ENCODE results near the gene USP17L25.
"Not testable (repeated sequence)": the region's sequence is repeated elsewhere in the genome, so short reads cannot be mapped to it uniquely, and the experiment has no call there.

The USP17L25 gene

GRCh38 chr4:9329611-9330010, at the start of gene USP17L25:
Gene USP17L25 (plus strand): TSS chr4:9329911. CDS start chr4:9329911, 0 bp downstream.
- not testable (repeated sequence) for DNase-seq

GRCh38 chr4:9324191-9324590, 5.5 kb upstream of the USP17L25 start:
- not testable (repeated sequence) for DNase-seq

GRCh38 chr4:9324865-9325264, 4.8 kb upstream of the USP17L25 start, which contains the start of gene USP17L24:
Gene USP17L24 (plus strand): TSS chr4:9325165. CDS start chr4:9325165, 0 bp downstream.
- DNase-seq = not testable (repeated sequence)

GRCh38 chr4:9334358-9334757, 4.6 kb downstream of the USP17L25 start, which contains the start of gene USP17L26:
Gene USP17L26 (plus strand): TSS chr4:9334658. CDS start chr4:9334658, 0 bp downstream.
- DNase-seq = not testable (repeated sequence)

DNA sequence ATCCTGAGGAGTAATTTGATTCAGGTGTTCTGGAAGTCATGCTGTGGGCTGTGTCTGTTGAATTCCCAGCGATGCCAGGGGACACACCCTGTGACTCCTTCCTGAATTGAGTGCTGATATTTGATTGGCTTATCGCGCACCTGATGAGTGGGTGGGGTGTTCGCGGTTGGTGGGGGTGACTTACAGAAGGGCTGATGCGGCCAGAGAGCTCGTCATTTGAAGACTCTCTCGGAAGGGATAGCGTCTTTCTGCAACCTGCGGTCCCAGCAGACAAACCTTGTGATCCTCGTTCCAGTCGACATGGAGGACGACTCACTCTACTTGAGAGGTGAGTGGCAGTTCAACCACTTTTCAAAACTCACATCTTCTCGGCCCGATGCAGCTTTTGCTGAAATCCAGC, 9.4 kb downstream of the USP17L25 start, which contains the start of gene USP17L5:
Gene USP17L5, plus strand, starts transcription at position 301 of the 400 bp plus-strand sequence. Its CDS starts 0 bp downstream, at position 301.
- DNase-seq = not testable (repeated sequence)

DNA sequence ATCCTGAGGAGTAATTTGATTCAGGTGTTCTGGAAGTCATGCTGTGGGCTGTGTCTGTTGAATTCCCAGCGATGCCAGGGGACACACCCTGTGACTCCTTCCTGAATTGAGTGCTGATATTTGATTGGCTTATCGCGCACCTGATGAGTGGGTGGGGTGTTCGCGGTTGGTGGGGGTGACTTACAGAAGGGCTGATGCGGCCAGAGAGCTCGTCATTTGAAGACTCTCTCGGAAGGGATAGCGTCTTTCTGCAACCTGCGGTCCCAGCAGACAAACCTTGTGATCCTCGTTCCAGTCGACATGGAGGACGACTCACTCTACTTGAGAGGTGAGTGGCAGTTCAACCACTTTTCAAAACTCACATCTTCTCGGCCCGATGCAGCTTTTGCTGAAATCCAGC, 14.1 kb downstream of the USP17L25 start, which contains the start of gene USP17L27:
Gene USP17L27, plus strand, starts transcription at position 301 of the 400 bp plus-strand sequence. Its CDS starts 0 bp downstream, at position 301.
- not testable (repeated sequence) for DNase-seq

GRCh38 chr4:9348593-9348992, 18.9 kb downstream of the USP17L25 start, which contains the start of gene USP17L28:
Gene USP17L28 (plus strand): TSS chr4:9348893. CDS start chr4:9348893, 0 bp downstream.
- not testable (repeated sequence) for DNase-seq

DNA sequence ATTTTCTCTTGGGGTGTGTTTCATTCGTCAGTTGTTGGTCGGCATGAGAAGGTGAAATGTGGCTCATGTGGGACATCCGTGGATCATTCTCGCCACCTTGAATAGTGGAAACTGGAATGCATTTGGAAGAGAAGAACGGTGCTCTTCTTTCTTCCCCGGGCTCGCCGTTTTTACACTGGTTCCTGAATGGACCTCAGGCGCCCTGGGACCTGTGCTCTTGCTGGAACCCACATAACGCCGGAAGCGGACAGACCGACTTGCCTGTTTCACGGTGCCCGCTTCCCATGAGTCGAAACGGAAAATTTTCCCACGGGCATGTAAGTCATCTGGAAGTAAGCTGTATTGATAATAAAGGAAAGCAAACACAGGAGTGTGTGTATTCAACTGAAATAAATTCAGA, 21.2 kb downstream of the USP17L25 start:
- DNase-seq = peak; percentile 10 to 30

- DNase-seq = not testable (repeated sequence)
These were observed 23.6 kb downstream of the USP17L25 start, which contains the start of gene USP17L29 for GRCh38 chr4:9353338-9353737. Gene USP17L29 (plus strand): TSS chr4:9353638. CDS start chr4:9353638, 0 bp downstream.

- DNase-seq = not testable (repeated sequence)
These were observed 33.1 kb downstream of the USP17L25 start, which contains the start of gene USP17L30 for GRCh38 chr4:9362829-9363228. Gene USP17L30 (plus strand): TSS chr4:9363129. CDS start chr4:9363129, 0 bp downstream.

DNA sequence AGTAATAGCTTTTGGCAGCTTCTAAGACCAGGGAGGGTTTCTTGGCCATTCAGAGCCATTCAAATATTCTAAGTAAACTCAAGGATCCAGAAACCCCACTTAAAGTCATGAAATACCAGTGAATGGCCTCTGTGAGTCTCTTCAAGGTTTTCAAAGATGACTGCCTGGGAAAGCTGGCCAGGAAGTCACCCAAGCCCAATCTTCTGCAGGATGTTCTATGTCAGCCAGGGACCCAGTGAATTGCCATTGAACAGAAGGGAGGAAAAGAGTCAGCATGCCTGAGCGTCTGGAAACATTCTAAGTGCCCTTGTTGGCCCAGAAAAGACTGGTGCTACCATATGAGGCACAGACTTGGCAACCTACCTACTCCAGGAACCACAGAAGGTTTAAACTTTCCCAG, 50.2 kb downstream of the USP17L25 start:
- not testable (repeated sequence) for DNase-seq

All from CD4-positive, alpha-beta T cell treated with Interferon alpha-2 for 1 hour (primary cell).